SK-N-MC (cell line): ENCODE results near the gene PARD3B.

Experiments
- EZH2 ChIP-seq: fragments of 200-600 bp; sonication (generic); IDR thresholded peaks from one replicate; pipeline ENCODE4 v1.6.1; 2017; ENCODE audit warnings: antibody characterized with exemption
- FOXP2 ChIP-seq: optimal IDR thresholded peaks from 2 replicates; pipeline ENCODE3; 2011; ENCODE audit warnings: mild to moderate bottlenecking, moderate library complexity; ENCODE audit not compliant: insufficient read depth; ENCODE audit errors: extremely low read length, control extremely low read depth
- POLR2AphosphoS5 ChIP-seq: IDR thresholded peaks from 2 replicates; pipeline ENCODE4 v1.6.1; 2012; ENCODE audit warnings: mild to moderate bottlenecking, low read depth, low read length, borderline replicate concordance

DNA sequence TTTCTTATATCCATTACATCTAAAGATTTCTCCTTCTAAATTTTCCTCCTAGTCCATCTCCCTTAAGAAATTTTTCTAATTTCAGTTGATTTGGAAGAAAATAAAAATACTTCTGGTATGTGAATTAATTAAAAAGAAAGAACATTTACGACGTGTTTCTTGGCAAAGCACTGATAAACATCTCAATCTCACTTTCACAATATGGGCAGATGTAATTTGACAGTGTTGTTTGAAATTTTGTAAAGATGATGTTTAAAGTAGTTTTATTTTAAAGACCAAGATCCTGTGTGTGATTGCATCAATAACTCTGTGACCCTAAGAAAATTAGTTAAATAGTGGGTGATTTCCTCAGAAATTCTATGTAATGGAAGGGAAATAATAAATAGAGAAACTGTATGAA lies 510.0 kb downstream of the PARD3B start:
- TF ChIP-seq POLR2AphosphoS5 (no peak), EZH2 (no peak), FOXP2 (no peak)
